ENCODE results near the gene ZNF263.

The ZNF263 gene

DNA sequence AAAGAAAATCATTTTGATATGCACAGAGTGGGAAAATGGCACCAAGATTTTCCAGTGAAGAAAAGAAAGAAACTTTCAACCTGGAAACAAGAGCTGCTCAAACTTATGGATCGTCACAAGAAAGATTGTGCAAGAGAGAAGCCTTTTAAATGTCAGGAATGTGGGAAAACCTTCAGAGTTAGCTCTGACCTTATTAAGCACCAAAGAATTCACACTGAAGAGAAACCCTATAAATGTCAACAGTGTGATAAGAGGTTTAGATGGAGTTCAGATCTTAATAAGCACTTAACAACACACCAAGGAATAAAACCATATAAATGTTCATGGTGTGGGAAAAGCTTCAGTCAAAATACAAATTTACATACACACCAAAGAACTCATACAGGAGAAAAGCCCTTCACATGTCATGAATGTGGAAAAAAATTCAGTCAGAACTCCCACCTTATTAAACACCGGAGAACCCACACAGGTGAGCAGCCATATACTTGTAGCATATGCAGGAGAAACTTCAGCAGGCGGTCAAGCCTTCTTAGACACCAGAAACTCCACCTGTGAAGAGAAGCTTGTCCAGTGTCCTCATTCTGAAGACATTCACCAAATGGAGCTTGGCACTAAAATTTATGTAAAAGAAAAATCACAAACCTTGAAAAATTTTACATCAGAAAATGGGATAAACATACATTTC lies 34.2 kb downstream of the ZNF263 start:
- TF ChIP-seq CTCF (IDR thresholded peaks at IDR 0.05; ENCODE audit: borderline replicate concordance, control extremely low read depth, extremely low read depth, insufficient read depth, missing control alignments): no peak
- DNase-seq (ENCODE audit: low spot score): no peak
- in situ Hi-C loops (cut with MboI; ENCODE audit: low sequenced_read_pairs, unreplicated experiment): no loop called here

DNA sequence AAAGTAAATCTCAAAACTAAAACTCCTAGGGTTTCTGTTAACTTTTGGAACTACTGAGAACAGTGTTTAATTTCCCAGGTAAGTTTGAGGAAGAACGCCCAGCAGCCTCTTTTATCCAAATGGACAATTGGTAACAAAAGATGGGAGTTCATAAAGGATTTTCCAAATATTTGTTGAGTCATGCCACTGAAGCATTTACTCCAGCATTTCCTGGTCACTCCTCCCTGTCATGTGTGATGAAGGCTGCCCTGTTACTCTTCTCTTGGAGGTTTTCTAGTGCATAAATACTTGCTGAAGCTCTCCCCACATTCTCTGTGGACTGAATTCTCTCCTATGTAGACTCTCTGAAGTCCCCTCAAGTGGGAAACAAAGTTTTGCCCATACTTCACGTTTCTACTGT lies 38.5 kb downstream of the ZNF263 start:
- TF ChIP-seq CTCF (IDR thresholded peaks at IDR 0.05; ENCODE audit: borderline replicate concordance, control extremely low read depth, extremely low read depth, insufficient read depth, missing control alignments): no peak
- DNase-seq (ENCODE audit: low spot score): no peak
- in situ Hi-C loops (cut with MboI; ENCODE audit: low sequenced_read_pairs, unreplicated experiment): no loop called here

DNA sequence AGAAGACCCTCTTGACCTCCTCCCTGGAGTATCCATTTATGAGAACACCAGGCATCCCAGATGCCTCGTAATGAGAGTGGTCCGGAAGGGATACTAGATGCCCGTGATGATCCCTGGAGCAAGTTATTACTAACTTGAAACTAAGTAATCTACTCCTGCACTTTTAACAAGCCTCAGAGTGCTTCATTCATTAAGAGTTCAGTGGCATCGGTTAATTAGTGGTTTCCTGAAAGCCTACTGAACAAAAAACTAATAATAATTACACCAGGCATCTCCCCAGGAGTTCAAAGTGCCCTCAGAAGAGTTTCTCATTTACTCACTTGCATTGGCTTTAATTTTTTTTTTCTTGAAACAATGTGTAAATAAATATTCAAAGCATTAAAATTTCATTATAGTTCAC lies 44.2 kb downstream of the ZNF263 start:
- in situ Hi-C loops (cut with MboI; ENCODE audit: low sequenced_read_pairs, unreplicated experiment): no loop called here

GRCh38 chr16:3328104-3328503 lies 44.8 kb downstream of the ZNF263 start:
- no peak for TF ChIP-seq CTCF (IDR thresholded peaks at IDR 0.05; ENCODE audit: borderline replicate concordance, control extremely low read depth, extremely low read depth, insufficient read depth, missing control alignments)
- in situ Hi-C loops (cut with MboI; ENCODE audit: low sequenced_read_pairs, unreplicated experiment): no loop called here
- no peak for DNase-seq (ENCODE audit: low spot score)

More for the DNA sequence above, 44.2 kb downstream of the ZNF263 start:
- no peak for TF ChIP-seq CTCF (IDR thresholded peaks at IDR 0.05; ENCODE audit: borderline replicate concordance, control extremely low read depth, extremely low read depth, insufficient read depth, missing control alignments)
- DNase-seq (ENCODE audit: low spot score): no peak

DNA sequence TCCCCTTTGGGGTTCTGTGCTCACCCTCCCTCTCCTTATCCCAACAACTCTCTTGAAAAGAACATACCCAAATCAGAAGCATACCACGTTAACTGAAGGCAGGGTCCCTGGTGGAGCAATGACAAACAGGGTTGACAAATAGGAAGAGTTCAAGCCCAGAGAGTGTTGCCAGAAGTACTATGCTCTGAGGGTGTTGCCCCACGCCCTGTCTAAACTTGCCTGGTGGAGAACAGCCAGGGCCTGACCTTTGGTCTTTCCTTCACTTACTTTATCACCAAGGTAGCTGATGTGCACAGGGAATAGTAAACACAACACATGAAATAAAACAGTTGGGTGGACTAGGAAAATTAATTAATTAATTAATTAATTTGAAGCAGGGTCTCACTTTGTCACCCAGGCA lies 45.4 kb downstream of the ZNF263 start:
- no peak for TF ChIP-seq CTCF (IDR thresholded peaks at IDR 0.05; ENCODE audit: borderline replicate concordance, control extremely low read depth, extremely low read depth, insufficient read depth, missing control alignments)
- in situ Hi-C loops (cut with MboI; ENCODE audit: low sequenced_read_pairs, unreplicated experiment): no loop called here
- DNase-seq (ENCODE audit: low spot score): no peak

Data from GM13976 (cell line).